WTC11 (cell line): ENCODE measurements around the gene ABCC11. TPM values are rescaled to one million over a fixed set of nuclear protein-coding genes. Genes with fewer than 3 reads are reported as not detected.

ENCODE experiments used
- ATAC-seq: fragments of 200-7000 bp; cut with Tn5 transposase; 2 replicates; pipeline ENCODE4 v1.10.0; 2021; ENCODE audit warnings: mild to moderate bottlenecking, moderate library complexity
- CTCF ChIA-PET: fragments of 300-600 bp; sonication (Branson Sonifier 250); formaldehyde crosslinking; loops from one replicate; lab custom pipeline; 2021; ENCODE audit warnings: antibody characterized with exemption; lab: Charles Lee
- POLR2A ChIA-PET: fragments of 350-600 bp; sonication (Branson Sonifier 250); formaldehyde crosslinking; loops from one replicate; lab custom pipeline; 2021; ENCODE audit warnings: antibody characterized with exemption; lab: Charles Lee
- DNase-seq: peaks from one replicate; pipeline ENCODE4 v3.0.0; 2021; ENCODE audit warnings: low spot score
- H3K27ac Mint-ChIP-seq: 2 replicates; pipeline ENCODE4 v1.8.0; 2021; ENCODE audit warnings: mixed read lengths
- H3K27me3 Mint-ChIP-seq: 2 replicates; pipeline ENCODE4 v1.8.0; 2021; ENCODE audit warnings: low read depth, mild to moderate bottlenecking, moderate library complexity, mixed read lengths
- H3K36me3 Mint-ChIP-seq: 2 replicates; pipeline ENCODE4 v1.8.0; 2021; ENCODE audit warnings: mixed read lengths
- H3K4me1 Mint-ChIP-seq: 2 replicates; pipeline ENCODE4 v1.8.0; 2022; ENCODE audit warnings: mixed read lengths
- H3K4me3 Mint-ChIP-seq: 2 replicates; pipeline ENCODE4 v1.8.0; 2021; ENCODE audit warnings: mild to moderate bottlenecking, moderate library complexity, mixed read lengths
- H3K9me3 Mint-ChIP-seq: 2 replicates; pipeline ENCODE4 v1.8.0; 2021; ENCODE audit warnings: mixed read lengths
- ATF2 ChIP-seq: sonication (generic); formaldehyde crosslinking; IDR thresholded peaks from 2 replicates; pipeline ENCODE4 v1.8.1; 2022; ENCODE audit warnings: low read depth, missing genetic modification reagents, borderline replicate concordance
- CREM ChIP-seq: sonication (generic); formaldehyde crosslinking; IDR thresholded peaks from 2 replicates; pipeline ENCODE4 v1.8.1; 2022; ENCODE audit warnings: mild to moderate bottlenecking, missing genetic modification reagents, moderate library complexity
- CTCF ChIP-seq: fragments of 200-600 bp; IDR thresholded peaks from 2 replicates; pipeline ENCODE4 v1.8.0; 2022; ENCODE audit warnings: antibody characterized with exemption
- E2F1 ChIP-seq: sonication (generic); formaldehyde crosslinking; IDR thresholded peaks from 2 replicates; pipeline ENCODE4 v1.8.0; 2022; ENCODE audit warnings: mild to moderate bottlenecking, missing genetic modification reagents
- E2F5 ChIP-seq: sonication (generic); formaldehyde crosslinking; IDR thresholded peaks from 2 replicates; pipeline ENCODE4 v1.8.1; 2022; ENCODE audit warnings: mild to moderate bottlenecking, moderate library complexity, missing genetic modification reagents
- ELF4 ChIP-seq: sonication (generic); formaldehyde crosslinking; IDR thresholded peaks from 2 replicates; pipeline ENCODE4 v1.8.1; 2022; ENCODE audit warnings: low read depth, mild to moderate bottlenecking, moderate library complexity, missing genetic modification reagents
- EMX1 ChIP-seq: fragments of 250-450 bp; sonication (Bioruptor Pico); IDR thresholded peaks from 2 replicates; pipeline ENCODE4 v1.8.0; 2021; ENCODE audit warnings: mild to moderate bottlenecking
- FOXJ3 ChIP-seq: sonication (generic); formaldehyde crosslinking; IDR thresholded peaks from 2 replicates; pipeline ENCODE4 v1.9.0; 2021; ENCODE audit warnings: missing genetic modification reagents, mild to moderate bottlenecking, borderline replicate concordance
- GABPB1 ChIP-seq: sonication (generic); formaldehyde crosslinking; IDR thresholded peaks from 2 replicates; pipeline ENCODE4 v1.8.1; 2023; ENCODE audit warnings: mild to moderate bottlenecking, missing genetic modification reagents
- IRF1 ChIP-seq: sonication (generic); formaldehyde crosslinking; IDR thresholded peaks from 2 replicates; pipeline ENCODE4 v1.8.0; 2023; ENCODE audit warnings: missing genetic modification reagents
- JUN ChIP-seq: sonication (generic); formaldehyde crosslinking; IDR thresholded peaks from 2 replicates; pipeline ENCODE4 v1.8.0; 2023; ENCODE audit warnings: mild to moderate bottlenecking, missing genetic modification reagents
- KAT7 ChIP-seq: sonication (generic); formaldehyde crosslinking; IDR thresholded peaks from 2 replicates; pipeline ENCODE4 v1.8.1; 2023; ENCODE audit warnings: missing genetic modification reagents, mild to moderate bottlenecking, borderline replicate concordance
- MYBL2 ChIP-seq: sonication (generic); formaldehyde crosslinking; IDR thresholded peaks from 2 replicates; pipeline ENCODE4 v1.8.1; 2023; ENCODE audit warnings: mild to moderate bottlenecking, moderate library complexity, missing genetic modification reagents
- NFYB ChIP-seq: sonication (generic); formaldehyde crosslinking; conservative IDR thresholded peaks from 2 replicates; pipeline ENCODE4 v1.8.0; 2022; ENCODE audit warnings: low read depth, missing genetic modification reagents
- NR3C1 ChIP-seq: sonication (generic); formaldehyde crosslinking; conservative IDR thresholded peaks from 2 replicates; pipeline ENCODE4 v1.8.1; 2023; ENCODE audit warnings: low read depth, mild to moderate bottlenecking, missing genetic modification reagents
- RORB ChIP-seq: fragments of 250-450 bp; sonication (Bioruptor Pico); IDR thresholded peaks from 2 replicates; pipeline ENCODE4 v1.9.0; 2021; ENCODE audit warnings: mild to moderate bottlenecking
- SMAD4 ChIP-seq: sonication (generic); formaldehyde crosslinking; IDR thresholded peaks from 2 replicates; pipeline ENCODE4 v1.8.0; 2022; ENCODE audit warnings: mild to moderate bottlenecking, missing genetic modification reagents
- SOX15 ChIP-seq: fragments of 250-450 bp; sonication (Bioruptor Pico); IDR thresholded peaks from 2 replicates; pipeline ENCODE4 v1.9.0; 2021; ENCODE audit warnings: mild to moderate bottlenecking
- TCF7 ChIP-seq: sonication (generic); formaldehyde crosslinking; IDR thresholded peaks from 2 replicates; pipeline ENCODE4 v1.8.0; 2022; ENCODE audit warnings: mild to moderate bottlenecking, low read depth, missing genetic modification reagents, moderate library complexity
- USF2 ChIP-seq: sonication (generic); formaldehyde crosslinking; IDR thresholded peaks from 2 replicates; pipeline ENCODE4 v1.8.1; 2023; ENCODE audit warnings: mild to moderate bottlenecking, missing genetic modification reagents, moderate library complexity
- ZBTB21 ChIP-seq: sonication (generic); formaldehyde crosslinking; IDR thresholded peaks from 2 replicates; pipeline ENCODE4 v1.8.1; 2023; ENCODE audit warnings: mild to moderate bottlenecking, missing genetic modification reagents, borderline replicate concordance
- ZBTB43 ChIP-seq: sonication (generic); formaldehyde crosslinking; IDR thresholded peaks from 2 replicates; pipeline ENCODE4 v1.8.1; 2023; ENCODE audit warnings: mild to moderate bottlenecking, missing genetic modification reagents
- ZNF138 ChIP-seq: sonication (generic); formaldehyde crosslinking; conservative IDR thresholded peaks from 2 replicates; pipeline ENCODE4 v1.8.1; 2022; ENCODE audit warnings: mild to moderate bottlenecking, moderate library complexity, missing genetic modification reagents
- ZNF396 ChIP-seq: fragments of 250-450 bp; sonication (Bioruptor Pico); IDR thresholded peaks from 2 replicates; pipeline ENCODE4 v1.8.0; 2021; ENCODE audit warnings: mild to moderate bottlenecking, moderate library complexity, borderline replicate concordance
- total RNA-seq: library from RNA; stranded (reverse); gene quantifications from 3 replicates; pipeline ENCODE4 v1.2.3, GENCODE V29; 2021

ABCC11 gene
- total RNA-seq, 1 experiment from 2014 or later, result not detected

GRCh38 chr16:48235556-48236136 is 11.7 kb downstream of the ABCC11 start:
- no peak for ATAC-seq
- H3K27ac Mint-ChIP-seq, result no peak overlapping the region
- peaks cover 9% of the 10 kb centered on the region for H3K9me3 Mint-ChIP-seq
- peaks cover 13% of the 10 kb centered on the region for H3K4me1 Mint-ChIP-seq
- no peak for DNase-seq
- no peaks in the 10 kb centered on the region; the same call in 1 of the 2 replicates for H3K27me3 Mint-ChIP-seq
- no peak for TF ChIP-seq ZBTB43
- no peak for TF ChIP-seq ATF2 (CRISPR knock-in tag)
- TF ChIP-seq ZNF396, result no peak
- TF ChIP-seq E2F5, result no peak
- 0 out of 2 replicates have a peak, but pooled peaks have one; percentile 46 for TF ChIP-seq GABPB1 (CRISPR knock-in tag)
- no peak for TF ChIP-seq TCF7 (CRISPR knock-in tag)
- no peak for TF ChIP-seq NR3C1
- no peak for TF ChIP-seq JUN (CRISPR knock-in tag)
- 0 out of 2 replicates have a peak, but pooled peaks cover 5% of the 10 kb centered on the region for H3K36me3 Mint-ChIP-seq
- POLR2A ChIA-PET, result no interaction called here
- H3K4me3 Mint-ChIP-seq, result no peak overlapping the region
- CTCF ChIA-PET, result interaction anchor here (2.0 kb wide), 1 partner anchor 388 kb away, joined by 7 read pairs; no protein-coding TSS in a partner anchor

GRCh38 chr16:48235058-48235555 is 12.2 kb downstream of the ABCC11 start:
- H3K9me3 Mint-ChIP-seq, result peaks cover 7% of the 10 kb centered on the region
- no peaks in the 10 kb centered on the region; the same call in 1 of the 2 replicates for H3K27me3 Mint-ChIP-seq
- DNase-seq (no peak), ATAC-seq (no peak)
- CTCF ChIA-PET, result interaction anchor here (0.8 to 2.0 kb wide), 2 partner anchors 290 to 388 kb away, joined by 3 to 7 read pairs; no protein-coding TSS in a partner anchor
- H3K4me1 Mint-ChIP-seq, result peaks cover 13% of the 10 kb centered on the region
- no peak overlapping the region for H3K27ac Mint-ChIP-seq
- POLR2A ChIA-PET, result no interaction called here
- H3K36me3 Mint-ChIP-seq, result 0 out of 2 replicates have a peak, but pooled peaks cover 5% of the 10 kb centered on the region
- no peak overlapping the region for H3K4me3 Mint-ChIP-seq
- TF ChIP-seq E2F5, result no peak
- no peak for TF ChIP-seq MYBL2 (CRISPR knock-in tag)
- TF ChIP-seq ZBTB21, result no peak
- TF ChIP-seq NFYB (CRISPR knock-in tag), result no peak
- no peak for TF ChIP-seq FOXJ3 (CRISPR knock-in tag)
- TF ChIP-seq, all 79 proteins: peak for 0

- ATAC-seq, result no peak
- POLR2A ChIA-PET, result no interaction called here
- CTCF ChIA-PET, result interaction anchor here (0.8 kb wide), 1 partner anchor 290 kb away, joined by 3 read pairs; no protein-coding TSS in a partner anchor
- Mint-ChIP-seq H3K9me3 (peaks cover 2% of the 10 kb centered on the region), H3K27me3 (no peaks in the 10 kb centered on the region; the same call in 1 of the 2 replicates), H3K4me3 (no peak overlapping the region), H3K36me3 (no peaks in the 10 kb centered on the region), H3K27ac (no peak overlapping the region), H3K4me1 (peaks cover 13% of the 10 kb centered on the region)
- no peak for DNase-seq
- TF ChIP-seq IRF1 (CRISPR knock-in tag) (no peak), CTCF (no peak), USF2 (no peak), SMAD4 (no peak), CREM (CRISPR knock-in tag) (no peak), RORB (no peak), KAT7 (CRISPR knock-in tag) (no peak), E2F1 (CRISPR knock-in tag) (no peak), ELF4 (CRISPR knock-in tag) (no peak), EMX1 (CRISPR knock-in tag) (no peak), ZNF138 (CRISPR knock-in tag) (no peak), SOX15 (CRISPR knock-in tag) (no peak)
Observed at GRCh38 chr16:48234630-48235029, 12.7 kb downstream of the ABCC11 start.
